LNCaP clone FGC (cell line): ENCODE results near the gene ASPN.
A peak's percentile ranks its signal among the peaks of the same experiment; 100 is the strongest.

Experiments
- DNase-seq: peaks from one replicate; pipeline ENCODE4 v3.0.0-alpha.2; 2011; ENCODE audit warnings: low read depth
- H3K4me3 ChIP-seq: 2 replicates; pipeline ENCODE4 v1.5.1; 2011; ENCODE audit warnings: mild to moderate bottlenecking, low read depth, low read length, control low read depth
- CTCF ChIP-seq: IDR thresholded peaks from 2 replicates; pipeline ENCODE4 v1.5.1; 2012; ENCODE audit warnings: mild to moderate bottlenecking; ENCODE audit not compliant: control insufficient read depth, insufficient read depth; ENCODE audit errors: extremely low read depth

The ASPN gene

GRCh38 chr9:92507005-92507404 lies 24.7 kb upstream of the ASPN start:
- no peak for TF ChIP-seq CTCF
- DNase-seq, result no peak

GRCh38 chr9:92506184-92506857 lies 24.0 kb upstream of the ASPN start:
- DNase-seq, result no peak
- no peak for TF ChIP-seq CTCF
- H3K4me3 ChIP-seq, result no peak overlapping the region

More at GRCh38 chr9:92507005-92507404, 24.7 kb upstream of the ASPN start:
- H3K4me3 ChIP-seq, result no peak overlapping the region

GRCh38 chr9:92504881-92505280 lies 22.6 kb upstream of the ASPN start:
- DNase-seq, result no peak

GRCh38 chr9:92503156-92503555 lies 20.9 kb upstream of the ASPN start:
- no peak for TF ChIP-seq CTCF
- DNase-seq, result no peak
- H3K4me3 ChIP-seq, result no peak overlapping the region

More at GRCh38 chr9:92504881-92505280, 22.6 kb upstream of the ASPN start:
- H3K4me3 ChIP-seq, result no peak overlapping the region
- TF ChIP-seq CTCF, result no peak

GRCh38 chr9:92501671-92502393 lies 19.5 kb upstream of the ASPN start:
- no peak overlapping the region for H3K4me3 ChIP-seq
- DNase-seq, result no peak
- peak; percentile 71 for TF ChIP-seq CTCF

- no peak overlapping the region for H3K4me3 ChIP-seq
- no peak for TF ChIP-seq CTCF
Measured at GRCh38 chr9:92500725-92501124, 18.4 kb upstream of the ASPN start.

More at GRCh38 chr9:92500725-92501124, 18.4 kb upstream of the ASPN start:
- no peak for DNase-seq
